Hindlimb muscle (tissue), 1 donor: Measurements from ENCODE around the gene MDN1. TPM values are rescaled to one million over a fixed set of nuclear protein-coding genes. Genes with fewer than 3 reads are reported as not detected.
A peak's percentile ranks its signal among the peaks of the same experiment; 100 is the strongest.
"Not testable (repeated sequence)": the region's sequence is repeated elsewhere in the genome, so short reads cannot be mapped to it uniquely, and the experiment has no call there.

Experiments used
- DNase-seq: peaks from one replicate; pipeline ENCODE4 v3.0.0-alpha.2; 2013
- polyA plus RNA-seq: library from polyadenylated mRNA; unstranded; fragments of 120-200 nt; gene quantifications from one replicate; pipeline ENCODE4 v1.2.1, GENCODE V29; 2013; ENCODE audit not compliant: insufficient read length

The MDN1 gene
- polyA plus RNA-seq, 1 donor, result 30.2 TPM

GRCh38 chr6:89650579-89650978 lies 169.0 kb downstream of the MDN1 start:
- no peak for DNase-seq

- DNase-seq, result no peak
Observed at GRCh38 chr6:89649682-89650081, 169.9 kb downstream of the MDN1 start.

- no peak for DNase-seq
Observed at GRCh38 chr6:89644864-89645263, 174.7 kb downstream of the MDN1 start.

- no peak for DNase-seq
Observed at GRCh38 chr6:89643406-89643805, 176.2 kb downstream of the MDN1 start.

GRCh38 chr6:89642956-89643355 lies 176.6 kb downstream of the MDN1 start:
- DNase-seq, result no peak

GRCh38 chr6:89641581-89641980 lies 178.0 kb downstream of the MDN1 start:
- not testable (repeated sequence) for DNase-seq

GRCh38 chr6:89640804-89641203 lies 178.8 kb downstream of the MDN1 start:
- DNase-seq, result no peak

GRCh38 chr6:89638320-89639195 lies 181.0 kb downstream of the MDN1 start, which contains the start of gene LYRM2:
Gene LYRM2 (minus strand): TSS chr6:89638747. CDS start chr6:89638716, 31 bp downstream.
- peak; percentile 96 for DNase-seq

GRCh38 chr6:89637960-89638319 lies 181.7 kb downstream of the MDN1 start:
- DNase-seq, result no peak

GRCh38 chr6:89636412-89636811 lies 183.2 kb downstream of the MDN1 start:
- DNase-seq, result not testable (repeated sequence)

GRCh38 chr6:89630488-89630887 lies 189.1 kb downstream of the MDN1 start:
- DNase-seq, result no peak

- DNase-seq, result no peak
Observed at GRCh38 chr6:89623749-89624148, 195.8 kb downstream of the MDN1 start.

GRCh38 chr6:89619567-89619966 lies 200.0 kb downstream of the MDN1 start:
- no peak for DNase-seq

- no peak for DNase-seq
Observed at GRCh38 chr6:89618026-89618425, 201.6 kb downstream of the MDN1 start.

- DNase-seq, result no peak
Observed at GRCh38 chr6:89616531-89616930, 203.1 kb downstream of the MDN1 start.

GRCh38 chr6:89615882-89616281 lies 203.7 kb downstream of the MDN1 start:
- no peak for DNase-seq

- no peak for DNase-seq
Observed at GRCh38 chr6:89613790-89614189, 205.8 kb downstream of the MDN1 start.

- DNase-seq, result no peak
Observed at GRCh38 chr6:89612121-89612520, 207.5 kb downstream of the MDN1 start.

- DNase-seq, result no peak
Observed at GRCh38 chr6:89611666-89612065, 207.9 kb downstream of the MDN1 start.

GRCh38 chr6:89610149-89610642 lies 209.4 kb downstream of the MDN1 start:
- DNase-seq, result no peak

GRCh38 chr6:89605861-89606260 lies 213.7 kb downstream of the MDN1 start:
- DNase-seq, result no peak

GRCh38 chr6:89604653-89605052 lies 214.9 kb downstream of the MDN1 start:
- no peak for DNase-seq

- no peak for DNase-seq
Observed at GRCh38 chr6:89602166-89602565, 217.4 kb downstream of the MDN1 start.

GRCh38 chr6:89599727-89600126 lies 219.9 kb downstream of the MDN1 start:
- no peak for DNase-seq
